Measurements from ENCODE around the gene NWD2.

Gene NWD2

GRCh38 chr4:37441231-37442061 lies 196.9 kb downstream of the NWD2 start:
- DNase-seq: no peak

- DNase-seq: no peak
These were observed 197.4 kb downstream of the NWD2 start for GRCh38 chr4:37442062-37442323.

GRCh38 chr4:37443137-37443536 lies 198.6 kb downstream of the NWD2 start:
- no peak for DNase-seq

- DNase-seq: no peak
These were observed 200.5 kb downstream of the NWD2 start for GRCh38 chr4:37445023-37445422.

GRCh38 chr4:37446016-37446415 lies 201.5 kb downstream of the NWD2 start:
- no peak for DNase-seq

- DNase-seq: no peak
These were observed 203.3 kb downstream of the NWD2 start for GRCh38 chr4:37447886-37448285.

GRCh38 chr4:37450309-37450708 lies 205.8 kb downstream of the NWD2 start:
- no peak for DNase-seq

GRCh38 chr4:37450911-37451310 lies 206.4 kb downstream of the NWD2 start:
- no peak for DNase-seq

- no peak for DNase-seq
These were observed 207.1 kb downstream of the NWD2 start for GRCh38 chr4:37451656-37452055.

GRCh38 chr4:37452952-37453280 lies 208.4 kb downstream of the NWD2 start:
- DNase-seq: no peak

GRCh38 chr4:37453281-37453998 lies 208.9 kb downstream of the NWD2 start:
- DNase-seq: no peak

GRCh38 chr4:37453999-37454800 lies 209.7 kb downstream of the NWD2 start:
- no peak for DNase-seq

GRCh38 chr4:37455301-37456131 lies 211.0 kb downstream of the NWD2 start:
- no peak for DNase-seq

GRCh38 chr4:37461801-37462200 lies 217.3 kb downstream of the NWD2 start:
- no peak for DNase-seq

GRCh38 chr4:37463033-37463856 lies 218.7 kb downstream of the NWD2 start:
- no peak for DNase-seq

- no peak for DNase-seq
These were observed 220.0 kb downstream of the NWD2 start for GRCh38 chr4:37464373-37465128.

- DNase-seq: no peak
These were observed 220.8 kb downstream of the NWD2 start for GRCh38 chr4:37465296-37465695.

- DNase-seq: no peak
These were observed 221.3 kb downstream of the NWD2 start for GRCh38 chr4:37465845-37466244.

- DNase-seq: no peak
These were observed 222.7 kb downstream of the NWD2 start for GRCh38 chr4:37467223-37467622.

- no peak for DNase-seq
These were observed 223.3 kb downstream of the NWD2 start for GRCh38 chr4:37467824-37468223.

- DNase-seq: no peak
These were observed 224.7 kb downstream of the NWD2 start for GRCh38 chr4:37469286-37469685.

All from amniotic stem cell (primary cell).